ENCODE results near the gene SUGCT.

Gene SUGCT

DNA sequence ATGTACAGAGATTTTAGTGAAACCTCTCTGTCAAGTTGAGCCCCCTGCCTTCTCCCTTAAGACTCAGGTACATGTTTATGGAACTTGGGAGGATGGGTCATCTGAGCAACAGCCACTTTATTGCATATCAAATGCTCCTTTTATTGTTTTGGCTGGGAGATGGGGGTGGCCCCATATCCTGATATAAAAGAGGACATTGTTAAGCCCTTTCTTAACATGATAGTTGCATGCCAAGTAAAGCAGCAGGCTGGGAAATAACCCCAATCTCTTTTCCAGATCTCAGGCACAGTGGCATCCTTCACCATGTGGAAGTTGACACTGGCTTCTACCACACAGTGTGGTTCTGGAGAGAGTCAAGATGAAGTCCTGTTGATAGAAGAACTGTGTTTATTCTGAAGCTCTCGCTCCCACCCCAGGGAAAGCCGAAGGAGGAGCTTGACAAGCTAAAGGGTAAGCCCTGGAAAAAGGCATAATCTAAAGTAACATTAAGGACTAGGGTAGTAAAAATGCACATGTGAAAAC, 746.7 kb downstream of the SUGCT start:
- no peak for DNase-seq (ENCODE audit: low spot score)

DNA sequence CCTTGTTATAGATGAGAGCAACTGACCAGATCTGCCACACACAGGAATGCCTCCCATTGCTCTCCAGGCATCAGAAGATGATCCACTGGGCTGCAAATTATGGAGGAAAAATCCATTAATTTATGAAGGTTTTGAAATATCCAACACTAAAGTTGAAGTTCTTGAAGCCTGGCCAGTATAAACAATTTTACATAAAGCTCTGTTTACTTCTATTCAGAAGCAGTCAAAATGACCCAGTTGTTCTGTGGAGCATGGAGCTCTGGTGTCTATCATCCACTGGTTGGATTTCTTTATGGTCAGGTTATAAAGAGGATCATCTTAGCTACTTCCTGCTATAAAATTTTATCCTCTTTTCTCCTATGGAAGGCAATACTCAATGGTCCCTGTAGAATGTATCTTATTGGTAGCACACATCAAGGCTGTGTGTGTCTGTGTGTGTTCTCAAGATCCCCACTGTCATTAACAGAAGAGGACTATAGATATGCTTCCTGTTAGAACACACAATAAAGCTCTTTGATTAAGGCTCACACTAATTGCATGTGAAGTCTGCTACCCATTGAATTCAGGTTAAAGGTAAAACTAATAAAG, 747.4 kb downstream of the SUGCT start:
- DNase-seq (ENCODE audit: low spot score), result no peak

DNA sequence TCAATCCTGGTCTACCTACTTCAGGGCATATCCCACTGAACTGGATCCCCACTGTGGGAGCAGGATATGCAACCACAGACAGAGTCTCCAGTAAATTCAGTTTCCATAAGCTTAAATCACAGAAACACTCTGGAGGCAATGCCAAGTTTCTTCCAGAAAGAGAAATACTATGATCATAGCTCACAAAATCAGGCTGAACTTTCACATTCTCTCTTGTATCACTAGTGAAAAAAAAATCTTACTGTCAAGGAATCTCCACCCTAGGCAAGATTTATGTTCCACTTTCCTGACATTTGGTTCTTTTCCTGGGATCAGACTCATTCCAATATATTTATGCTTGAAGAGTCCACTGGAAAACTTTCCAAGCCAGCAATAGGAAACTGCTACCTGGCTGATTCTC, 749.0 kb downstream of the SUGCT start:
- no peak for DNase-seq (ENCODE audit: low spot score)

DNA sequence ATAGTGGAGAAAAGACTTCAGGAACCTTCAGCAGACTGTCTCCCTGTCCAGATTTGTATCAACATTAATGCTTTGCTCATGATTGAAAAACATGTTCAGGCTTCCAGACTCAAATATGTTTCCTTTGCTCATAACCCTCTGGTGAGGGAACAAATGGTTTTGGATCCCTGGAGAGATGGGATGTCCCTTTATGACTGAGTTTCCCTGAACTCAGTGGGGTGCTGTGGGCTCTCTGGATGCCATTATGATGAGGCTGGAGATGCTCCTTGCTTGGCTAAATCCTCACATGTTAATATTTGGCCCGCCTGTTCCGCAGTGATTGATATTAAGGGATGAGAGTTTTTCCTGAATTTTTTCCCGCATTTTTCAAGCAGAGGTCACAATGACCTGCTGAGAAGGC, 749.4 kb downstream of the SUGCT start:
- DNase-seq (ENCODE audit: low spot score), result no peak

DNA sequence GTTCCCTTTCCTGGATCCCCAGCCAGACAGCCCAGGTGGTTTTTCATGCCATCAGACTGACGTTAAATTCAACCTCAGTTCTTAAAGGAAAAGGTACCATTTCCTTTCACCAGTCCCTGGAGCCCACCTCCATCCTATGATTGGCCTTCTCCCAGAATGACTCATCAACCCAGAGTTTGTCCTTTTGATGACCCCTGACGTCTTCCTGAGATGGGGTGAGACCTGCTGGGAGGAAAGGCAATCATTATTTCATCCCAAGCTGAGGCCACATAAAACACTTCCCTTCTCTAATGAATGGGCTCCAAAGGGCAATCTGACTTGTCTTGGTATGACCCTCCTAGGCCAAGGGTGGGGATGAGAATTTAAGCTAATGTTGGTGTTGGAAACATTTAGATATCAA, 750.7 kb downstream of the SUGCT start:
- DNase-seq (ENCODE audit: low spot score), result no peak

DNA sequence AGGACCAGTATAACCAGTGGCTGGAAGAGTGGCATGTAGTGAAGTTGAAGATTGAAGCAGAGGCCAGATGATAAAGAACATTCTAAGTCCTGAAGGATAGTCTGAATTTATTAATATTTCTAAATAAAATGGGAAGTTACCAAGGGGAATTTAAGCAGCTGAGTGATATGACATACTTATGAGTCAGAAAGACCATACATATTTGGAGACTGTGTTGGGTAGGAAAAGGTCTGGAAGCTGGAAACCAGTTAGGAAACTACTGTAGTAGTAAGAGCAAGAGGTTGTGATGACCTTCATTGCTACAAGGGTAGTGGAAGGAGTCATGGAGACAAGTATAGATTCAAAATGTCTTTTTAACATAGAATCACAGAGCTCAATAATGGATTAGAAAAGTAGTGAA, 752.3 kb downstream of the SUGCT start:
- DNase-seq (ENCODE audit: low spot score), result no peak

DNA sequence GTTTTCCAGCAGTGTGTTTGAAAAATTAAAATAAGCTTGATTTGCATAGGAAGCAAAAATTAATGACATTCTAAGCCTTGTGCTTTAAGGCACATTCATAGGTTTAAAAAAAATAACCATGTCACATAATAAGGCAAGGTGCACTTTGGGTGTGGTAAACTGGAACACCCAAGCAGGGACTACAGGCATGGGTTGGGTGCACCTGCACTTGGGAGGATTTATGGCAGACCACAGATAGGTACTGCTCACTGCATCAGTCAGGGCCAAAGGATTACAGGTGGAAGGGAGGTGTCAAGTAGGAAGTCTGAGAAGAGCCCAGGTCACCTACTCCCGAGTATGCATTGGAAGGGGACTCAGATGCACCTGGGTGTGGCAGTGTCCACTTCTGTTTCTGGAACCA, 753.7 kb downstream of the SUGCT start:
- DNase-seq (ENCODE audit: low spot score), result no peak

DNA sequence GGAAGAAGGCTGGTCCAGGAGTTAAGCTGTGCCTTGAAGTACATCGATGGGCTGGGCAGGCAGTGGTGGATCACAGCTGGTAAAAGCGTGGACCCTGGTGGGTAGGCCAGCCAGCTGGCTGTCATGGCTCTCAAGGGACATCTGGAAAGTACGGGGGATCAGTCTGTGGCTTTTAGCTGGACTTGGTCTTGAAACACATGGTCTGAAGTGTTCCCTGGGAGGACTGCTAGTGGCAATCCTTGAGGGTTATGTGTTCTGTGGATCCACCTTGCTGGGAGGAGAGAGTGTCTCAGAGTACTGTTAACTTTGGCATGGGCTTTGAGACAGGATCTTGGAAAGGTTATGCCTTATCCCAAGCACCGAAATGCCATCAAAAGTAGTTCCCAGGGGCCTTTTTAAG, 754.3 kb downstream of the SUGCT start:
- no peak for DNase-seq (ENCODE audit: low spot score)

DNA sequence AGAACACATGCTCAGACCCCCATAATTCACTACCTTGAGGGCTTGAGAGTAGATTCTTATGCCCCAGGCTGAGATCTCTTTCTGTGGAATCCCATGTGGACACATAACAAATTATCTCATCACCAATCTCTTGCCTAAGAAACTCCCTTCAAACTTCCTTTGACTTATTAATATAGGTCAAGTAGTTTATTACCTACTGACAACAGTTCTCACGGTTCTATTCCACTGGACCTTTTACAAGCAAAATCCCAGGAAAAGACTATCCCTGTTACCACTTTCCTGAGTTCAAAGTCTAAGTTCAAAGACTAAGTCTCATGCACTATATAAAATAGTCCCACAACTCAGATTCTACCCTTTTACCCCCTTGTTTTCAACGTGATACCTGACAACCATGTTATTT, 754.7 kb downstream of the SUGCT start:
- no peak for DNase-seq (ENCODE audit: low spot score)

DNA sequence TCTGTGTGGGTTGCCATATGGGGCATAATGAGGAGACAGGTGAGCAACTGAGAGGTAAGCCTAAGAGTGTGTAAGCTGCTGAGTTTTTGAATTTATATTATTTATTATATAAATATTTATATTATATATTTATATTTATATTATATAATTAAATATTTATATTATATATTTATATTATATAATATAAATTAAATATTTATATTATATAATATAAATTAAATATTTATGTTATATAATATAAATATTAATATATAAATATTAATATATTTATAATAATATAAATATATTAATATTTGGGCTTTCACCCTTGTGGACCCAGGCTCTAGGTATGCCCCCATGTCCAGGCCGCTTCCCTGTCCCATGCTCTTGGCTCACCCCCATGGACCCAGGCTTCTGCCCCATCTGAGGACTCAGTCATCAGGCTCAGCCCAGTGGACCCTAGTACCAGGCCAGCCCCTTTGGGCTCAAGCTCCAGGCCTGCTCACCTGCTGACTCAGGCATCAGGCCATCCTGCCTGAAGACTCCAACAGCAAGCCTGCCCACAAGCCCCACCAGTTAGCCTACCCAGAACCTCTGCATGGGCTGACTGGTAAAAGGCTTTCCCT, 755.4 kb downstream of the SUGCT start:
- DNase-seq (ENCODE audit: low spot score), result no peak

DNA sequence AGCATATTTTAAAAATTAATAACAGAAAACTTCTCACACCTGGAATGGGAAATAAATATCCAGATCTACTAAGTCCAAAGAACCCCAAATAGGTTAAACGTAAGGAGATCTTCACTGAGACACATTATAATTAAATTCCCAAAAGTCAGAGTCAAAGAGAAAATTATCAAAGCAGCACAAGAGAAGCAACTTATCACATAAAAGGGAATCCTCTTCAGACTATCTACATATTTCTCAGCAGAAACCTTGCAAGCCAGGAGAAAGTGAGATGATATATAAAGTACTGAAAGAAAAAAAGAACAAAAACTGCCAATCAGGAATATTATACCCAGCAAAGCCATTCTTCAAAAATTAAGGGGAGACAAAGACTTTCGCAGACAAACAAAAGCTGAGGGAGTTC, 756.4 kb downstream of the SUGCT start:
- no peak for DNase-seq (ENCODE audit: low spot score)

DNA sequence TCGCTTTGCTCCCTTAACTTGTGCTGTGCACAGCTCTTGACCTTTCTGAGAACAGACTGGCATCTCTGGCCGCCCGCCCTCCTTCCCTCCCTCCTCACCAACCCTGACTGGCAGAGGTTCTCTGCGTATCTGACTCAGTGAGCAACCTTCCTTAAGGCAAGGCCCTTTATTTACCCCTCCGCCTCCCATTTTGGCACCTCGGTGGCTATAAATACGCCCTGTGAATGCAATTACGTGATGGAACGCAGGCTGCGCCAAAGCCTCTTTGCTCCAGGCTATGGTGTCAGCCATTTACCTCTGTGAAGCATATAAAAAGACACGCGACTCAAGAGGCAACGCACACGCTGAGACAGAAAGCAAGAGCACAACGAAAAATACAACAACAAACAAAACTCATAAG, 764.3 kb downstream of the SUGCT start:
- no peak for DNase-seq (ENCODE audit: low spot score)

DNA sequence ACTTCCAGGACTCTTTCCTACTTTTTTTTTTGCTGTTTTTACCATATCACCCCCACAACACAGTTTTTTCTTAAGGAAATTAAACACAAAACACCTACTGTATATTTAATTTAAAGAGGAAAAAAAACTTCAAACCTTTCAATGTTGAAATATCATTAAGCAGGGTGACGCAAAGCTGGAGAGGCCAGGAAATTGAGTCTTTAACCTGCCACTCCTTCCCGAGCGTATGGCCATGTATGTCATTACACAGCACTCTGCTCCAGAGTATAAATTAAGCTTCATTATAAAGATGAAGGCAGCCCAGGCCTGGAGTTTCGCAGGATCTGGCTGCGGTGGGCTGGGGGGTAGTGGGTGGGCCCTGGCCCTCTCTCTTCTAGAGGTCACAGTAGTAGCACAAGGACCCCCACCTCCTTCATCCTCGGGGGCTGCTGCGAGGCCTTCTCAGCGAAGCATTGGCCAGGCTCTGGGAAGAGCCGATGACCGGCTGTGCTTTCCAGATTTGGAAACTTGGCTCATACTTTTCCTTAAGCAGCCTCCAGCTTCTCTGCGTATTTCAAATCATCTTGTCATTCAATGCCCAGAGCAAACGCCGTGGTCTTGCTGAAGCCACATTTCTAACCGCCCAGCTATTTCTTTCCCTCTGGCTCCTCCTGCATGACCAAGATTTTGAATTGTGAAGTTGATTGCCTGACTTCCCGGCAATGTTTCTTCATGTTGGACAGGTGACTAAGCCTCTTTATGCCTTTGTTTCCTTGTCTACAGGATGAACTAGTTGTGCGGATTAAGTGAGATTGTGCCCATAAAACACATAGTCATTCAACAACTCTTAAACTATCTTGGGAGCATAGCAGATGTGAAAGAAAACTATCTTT, 765.1 kb downstream of the SUGCT start:
- DNase-seq (ENCODE audit: low spot score), result no peak

DNA sequence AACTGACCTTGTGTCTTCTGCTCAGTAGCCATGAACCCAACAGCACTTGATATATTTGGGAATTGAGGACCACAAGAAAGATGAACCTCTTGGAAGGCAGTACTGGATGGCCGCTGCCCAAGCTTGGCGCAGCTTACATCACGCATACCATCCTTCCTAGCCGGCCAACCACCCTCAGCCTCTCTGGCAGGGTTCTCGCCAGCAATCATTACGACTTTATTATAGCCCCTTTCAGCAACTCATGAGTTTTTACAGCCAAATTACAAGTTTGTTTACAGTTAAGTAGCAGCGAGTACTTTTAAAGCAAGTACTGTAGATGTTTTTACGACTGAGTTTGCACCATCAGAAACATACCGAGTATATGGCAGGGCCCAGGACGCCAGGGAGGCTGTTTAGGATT, 769.1 kb downstream of the SUGCT start:
- no peak for DNase-seq (ENCODE audit: low spot score)

DNA sequence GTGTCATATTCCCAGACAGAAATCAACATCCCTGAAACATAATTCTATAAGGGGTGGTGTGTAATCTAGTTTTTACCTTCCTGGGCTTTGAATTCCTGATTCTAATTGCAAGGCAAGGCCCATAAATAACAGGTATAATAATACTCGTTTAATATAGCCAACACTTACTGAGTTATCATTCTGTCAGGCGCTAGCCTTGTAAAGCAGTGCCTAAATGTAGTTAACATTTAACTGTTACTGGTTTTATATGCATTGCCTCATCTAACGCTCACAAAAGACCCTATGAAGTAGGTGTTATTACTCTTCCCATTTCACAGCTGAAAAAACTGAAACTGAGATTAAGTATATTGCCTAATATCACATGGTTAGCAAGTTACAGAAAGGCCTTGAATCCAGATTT, 772.5 kb downstream of the SUGCT start:
- no peak for DNase-seq (ENCODE audit: low spot score)

DNA sequence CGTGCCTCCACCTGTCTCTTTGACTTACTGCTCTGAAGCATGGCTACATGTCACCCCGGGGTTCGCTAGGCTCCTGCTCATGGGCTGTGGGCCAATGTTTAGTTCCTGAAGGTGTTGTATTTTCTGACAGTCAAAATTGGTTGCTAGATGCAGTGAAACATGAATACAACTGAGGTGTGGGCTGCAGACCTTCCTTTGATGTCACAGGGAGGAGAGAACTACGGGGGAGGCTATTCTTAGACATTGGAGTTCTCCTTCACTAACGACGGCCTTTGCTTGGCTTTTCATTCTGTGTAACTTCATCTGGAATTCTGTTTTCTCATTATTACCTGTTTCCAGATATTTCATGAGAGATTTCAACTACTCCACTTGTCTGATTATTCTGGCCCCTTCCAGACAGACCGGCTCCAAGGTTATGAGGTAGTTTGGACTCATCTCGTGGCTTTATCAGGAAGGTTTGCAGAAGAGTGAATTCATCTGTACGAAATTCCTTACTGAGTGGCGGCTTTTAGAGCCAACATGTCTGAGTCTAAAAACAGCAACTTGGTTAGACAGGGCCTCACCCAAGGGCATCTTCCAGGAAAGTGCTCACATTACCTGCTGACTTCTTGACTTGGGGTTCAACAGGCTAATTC, 774.7 kb downstream of the SUGCT start:
- no peak for DNase-seq (ENCODE audit: low spot score)

All from hematopoietic multipotent progenitor cell treated with erythropoietin and hydrocortisone succinate and interleukin-3 and kit ligand, for 17 days (in vitro differentiated cells).